Osteocyte (in vitro differentiated cells): ENCODE results near the gene TBC1D16. TPM values are rescaled to one million over a fixed set of nuclear protein-coding genes. Genes with fewer than 3 reads are reported as not detected.

Experiments used
- DNase-seq: peaks from one replicate; pipeline ENCODE4 v3.0.0; 2021; ENCODE audit warnings: mixed read lengths; ENCODE audit not compliant: unreplicated experiment; ENCODE audit errors: extremely low spot score
- H3K27ac Mint-ChIP-seq: one replicate; pipeline ENCODE4 v1.8.0; 2021; ENCODE audit warnings: mild to moderate bottlenecking, mixed read lengths; ENCODE audit not compliant: unreplicated experiment
- H3K27me3 Mint-ChIP-seq: one replicate; pipeline ENCODE4 v1.8.0; 2021; ENCODE audit warnings: mixed read lengths; ENCODE audit not compliant: unreplicated experiment
- H3K36me3 Mint-ChIP-seq: one replicate; pipeline ENCODE4 v1.8.0; 2021; ENCODE audit warnings: mixed read lengths; ENCODE audit not compliant: unreplicated experiment
- H3K4me1 Mint-ChIP-seq: one replicate; pipeline ENCODE4 v1.8.0; 2021; ENCODE audit warnings: mixed read lengths; ENCODE audit not compliant: unreplicated experiment
- H3K4me3 Mint-ChIP-seq: one replicate; pipeline ENCODE4 v1.8.0; 2021; ENCODE audit warnings: mild to moderate bottlenecking, moderate library complexity, mixed read lengths; ENCODE audit not compliant: unreplicated experiment
- H3K9me3 Mint-ChIP-seq: one replicate; pipeline ENCODE4 v1.8.0; 2021; ENCODE audit warnings: mixed read lengths; ENCODE audit not compliant: unreplicated experiment
- CTCF ChIP-seq: fragments of 200-600 bp; sonication (generic); IDR thresholded peaks from 2 replicates; pipeline ENCODE4 v1.5.0; 2021; ENCODE audit warnings: antibody characterized with exemption, mild to moderate bottlenecking, moderate library complexity
- total RNA-seq: library from RNA; stranded (reverse); gene quantifications from 2 replicates; pipeline ENCODE4 v1.2.1, GENCODE V29; 2021

TBC1D16 gene
- total RNA-seq, 1 donor from 2014 or later, result 45.9 TPM

- Mint-ChIP-seq H3K4me3 (no peak overlapping the region), H3K27me3 (no peaks in the 10 kb centered on the region)
Measured at GRCh38 chr17:79984045-79984840, 51.4 kb downstream of the TBC1D16 start.

GRCh38 chr17:79983456-79983855 lies 52.2 kb downstream of the TBC1D16 start:
- no peak for DNase-seq
- Mint-ChIP-seq H3K36me3 (peaks cover 4% of the 10 kb centered on the region), H3K27me3 (no peaks in the 10 kb centered on the region), H3K4me3 (no peak overlapping the region), H3K4me1 (peaks cover 42% of the 10 kb centered on the region), H3K27ac (no peak overlapping the region), H3K9me3 (no peaks in the 10 kb centered on the region)
- no peak for TF ChIP-seq CTCF

More at GRCh38 chr17:79984045-79984840, 51.4 kb downstream of the TBC1D16 start:
- Mint-ChIP-seq H3K9me3 (no peaks in the 10 kb centered on the region), H3K27ac (no peak overlapping the region), H3K36me3 (peaks cover 4% of the 10 kb centered on the region), H3K4me1 (peaks cover 49% of the 10 kb centered on the region)
- DNase-seq, result no peak
- TF ChIP-seq CTCF, result no peak

DNA sequence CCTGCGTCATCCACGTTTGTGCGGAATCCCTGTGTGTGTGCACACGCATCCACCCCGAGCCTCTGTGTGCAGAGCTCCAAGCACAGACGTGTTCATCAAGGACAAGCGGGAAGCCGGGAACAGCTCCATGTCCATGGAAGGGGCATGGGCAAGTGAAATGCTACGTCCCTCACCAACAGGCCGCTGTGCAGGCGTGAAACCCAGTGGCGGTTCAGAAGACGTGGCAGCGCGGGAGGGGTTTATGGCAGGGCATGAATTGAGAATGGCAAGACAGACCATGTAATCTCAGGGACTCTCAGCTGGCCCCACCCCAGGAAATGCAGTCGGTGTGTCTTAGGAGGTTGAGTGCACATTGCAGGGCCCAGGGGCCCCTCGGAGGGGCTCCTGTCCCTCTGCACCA lies 52.7 kb downstream of the TBC1D16 start:
- H3K9me3 Mint-ChIP-seq, result no peaks in the 10 kb centered on the region
- peaks cover 37% of the 10 kb centered on the region for H3K4me1 Mint-ChIP-seq
- no peaks in the 10 kb centered on the region for H3K27me3 Mint-ChIP-seq
- H3K4me3 Mint-ChIP-seq, result no peak overlapping the region
- peaks cover 4% of the 10 kb centered on the region for H3K36me3 Mint-ChIP-seq
- no peak for TF ChIP-seq CTCF
- DNase-seq, result no peak
- no peak overlapping the region for H3K27ac Mint-ChIP-seq

DNA sequence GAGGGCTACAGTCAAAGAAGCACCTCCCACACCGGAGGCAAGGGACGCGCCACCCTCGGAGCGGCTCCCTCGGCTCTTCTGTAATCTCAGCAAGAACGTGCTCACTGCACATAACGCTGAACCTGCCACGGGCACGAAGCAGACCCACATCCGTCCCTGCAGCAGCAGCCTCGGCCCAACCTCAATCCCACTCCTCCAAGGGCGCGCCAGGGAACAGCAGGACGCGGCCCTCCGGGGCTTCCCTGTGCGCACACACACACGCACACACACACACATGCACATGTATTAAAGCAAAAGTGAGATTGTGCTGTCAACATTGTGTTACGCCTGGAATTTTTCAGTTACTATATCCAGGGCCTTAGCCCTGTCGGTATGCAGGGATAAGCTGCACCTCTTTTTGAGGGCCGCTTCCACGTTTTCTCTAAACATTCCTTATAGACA lies 54.0 kb downstream of the TBC1D16 start:
- no peak overlapping the region for H3K4me3 Mint-ChIP-seq
- no peaks in the 10 kb centered on the region for H3K27me3 Mint-ChIP-seq
- H3K36me3 Mint-ChIP-seq, result peaks cover 4% of the 10 kb centered on the region
- DNase-seq, result no peak
- H3K27ac Mint-ChIP-seq, result no peak overlapping the region
- no peaks in the 10 kb centered on the region for H3K9me3 Mint-ChIP-seq
- peaks cover 25% of the 10 kb centered on the region for H3K4me1 Mint-ChIP-seq
- TF ChIP-seq CTCF, result no peak

DNA sequence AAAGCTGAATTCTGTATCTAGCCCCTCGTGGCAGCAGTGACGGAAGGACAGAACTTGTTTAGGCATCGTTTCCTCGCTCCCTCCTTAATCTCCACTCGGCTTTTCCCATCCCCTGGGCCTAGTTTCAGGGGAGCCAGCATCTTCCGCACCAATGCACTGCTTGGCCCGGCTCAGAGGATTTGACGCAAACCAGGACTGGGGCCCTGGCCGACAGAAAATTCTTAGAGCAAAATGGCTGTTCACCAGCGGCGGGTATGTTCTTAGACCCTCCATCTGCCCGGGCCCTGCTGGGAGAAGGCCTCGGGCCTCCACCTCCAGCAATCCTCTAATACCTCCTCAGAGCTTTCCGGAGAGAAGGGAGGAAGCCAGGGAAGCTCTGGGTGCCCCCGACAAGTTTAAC lies 54.6 kb downstream of the TBC1D16 start:
- Mint-ChIP-seq H3K27me3 (no peaks in the 10 kb centered on the region), H3K27ac (no peak overlapping the region), H3K4me1 (peaks cover 20% of the 10 kb centered on the region), H3K4me3 (no peak overlapping the region), H3K36me3 (peaks cover 6% of the 10 kb centered on the region), H3K9me3 (no peaks in the 10 kb centered on the region)
- DNase-seq, result no peak
- TF ChIP-seq CTCF, result no peak
